Measurements from ENCODE around the gene PTPRM. TPM values are rescaled to one million over a fixed set of nuclear protein-coding genes. Genes with fewer than 3 reads are reported as not detected.

The PTPRM gene
- total RNA-seq, 1 donor: 84.7 TPM

DNA sequence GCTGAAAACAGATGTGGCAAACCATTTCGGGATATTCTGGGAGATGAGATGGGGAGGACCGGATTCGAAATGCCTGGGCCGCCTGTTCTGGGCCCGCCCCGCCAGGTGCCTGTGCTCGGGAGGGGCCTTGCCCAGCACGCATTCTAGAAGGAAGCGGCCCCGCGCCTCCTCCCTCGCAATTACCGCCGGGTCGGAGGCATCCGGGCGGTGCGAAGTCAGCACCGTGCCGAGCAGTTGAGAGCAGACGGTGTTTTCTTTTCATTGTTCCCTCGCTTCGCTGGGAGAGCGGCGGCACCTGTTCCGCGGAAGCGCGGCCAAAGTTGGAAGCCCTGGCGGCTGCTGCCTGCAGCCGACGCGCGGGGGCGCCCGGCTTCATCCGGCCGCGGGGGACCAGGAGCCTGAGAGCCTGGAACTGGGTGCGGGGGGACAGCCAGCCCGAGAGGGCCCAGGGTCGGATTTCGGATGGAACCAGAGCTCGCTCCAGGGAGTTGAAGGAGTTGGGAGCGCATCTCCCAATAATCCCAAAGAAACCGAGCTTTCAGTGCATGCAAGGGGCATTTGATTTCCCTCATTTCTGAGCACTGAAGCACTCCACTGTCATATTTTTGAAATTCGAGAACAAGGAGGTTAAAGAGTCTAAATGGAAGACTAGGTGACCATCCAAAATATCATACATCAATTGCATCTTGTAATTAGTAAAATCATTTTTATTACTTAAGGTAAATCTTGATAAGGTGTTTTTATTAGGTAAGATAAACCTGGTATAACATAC, 800.3 kb downstream of the PTPRM start:
- no peaks in the 10 kb centered on the region for H3K79me2 ChIP-seq (ENCODE audit: insufficient read depth, low read length)
- no peaks in the 10 kb centered on the region for H3K36me3 ChIP-seq (ENCODE audit: insufficient read depth, low read length)
- TF ChIP-seq, protein P1, sequence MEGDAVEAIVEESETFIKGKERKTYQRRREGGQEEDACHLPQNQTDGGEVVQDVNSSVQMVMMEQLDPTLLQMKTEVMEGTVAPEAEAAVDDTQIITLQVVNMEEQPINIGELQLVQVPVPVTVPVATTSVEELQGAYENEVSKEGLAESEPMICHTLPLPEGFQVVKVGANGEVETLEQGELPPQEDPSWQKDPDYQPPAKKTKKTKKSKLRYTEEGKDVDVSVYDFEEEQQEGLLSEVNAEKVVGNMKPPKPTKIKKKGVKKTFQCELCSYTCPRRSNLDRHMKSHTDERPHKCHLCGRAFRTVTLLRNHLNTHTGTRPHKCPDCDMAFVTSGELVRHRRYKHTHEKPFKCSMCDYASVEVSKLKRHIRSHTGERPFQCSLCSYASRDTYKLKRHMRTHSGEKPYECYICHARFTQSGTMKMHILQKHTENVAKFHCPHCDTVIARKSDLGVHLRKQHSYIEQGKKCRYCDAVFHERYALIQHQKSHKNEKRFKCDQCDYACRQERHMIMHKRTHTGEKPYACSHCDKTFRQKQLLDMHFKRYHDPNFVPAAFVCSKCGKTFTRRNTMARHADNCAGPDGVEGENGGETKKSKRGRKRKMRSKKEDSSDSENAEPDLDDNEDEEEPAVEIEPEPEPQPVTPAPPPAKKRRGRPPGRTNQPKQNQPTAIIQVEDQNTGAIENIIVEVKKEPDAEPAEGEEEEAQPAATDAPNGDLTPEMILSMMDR (IDR thresholded peaks at IDR 0.05; ENCODE audit: extremely low read depth, low read depth, low read length): peak; percentile 38
- peak overlapping the region; percentile 70 for H3K4me2 ChIP-seq (ENCODE audit: insufficient read depth, low read length)
- H3K4me3 ChIP-seq (ENCODE audit: insufficient read depth, low read length): peak overlapping the region; percentile 67
- H3K27me3 ChIP-seq (ENCODE audit: insufficient read depth, low read length): peaks cover 6% of the 10 kb centered on the region
- H4K20me1 ChIP-seq (ENCODE audit: insufficient read depth, low read length): no peaks in the 10 kb centered on the region
- peak overlapping the region; percentile 32 for H2AFZ ChIP-seq (ENCODE audit: low read length)
- peak; percentile 83 for DNase-seq (ENCODE audit: insufficient read length, low spot score, missing footprints)
- H3K4me1 ChIP-seq (ENCODE audit: insufficient read depth, low read length): peaks cover 25% of the 10 kb centered on the region
- no peaks in the 10 kb centered on the region for H3K9me3 ChIP-seq (ENCODE audit: low read depth, low read length)
- no peak overlapping the region for H3K27ac ChIP-seq (ENCODE audit: low read depth, low read length)

DNA sequence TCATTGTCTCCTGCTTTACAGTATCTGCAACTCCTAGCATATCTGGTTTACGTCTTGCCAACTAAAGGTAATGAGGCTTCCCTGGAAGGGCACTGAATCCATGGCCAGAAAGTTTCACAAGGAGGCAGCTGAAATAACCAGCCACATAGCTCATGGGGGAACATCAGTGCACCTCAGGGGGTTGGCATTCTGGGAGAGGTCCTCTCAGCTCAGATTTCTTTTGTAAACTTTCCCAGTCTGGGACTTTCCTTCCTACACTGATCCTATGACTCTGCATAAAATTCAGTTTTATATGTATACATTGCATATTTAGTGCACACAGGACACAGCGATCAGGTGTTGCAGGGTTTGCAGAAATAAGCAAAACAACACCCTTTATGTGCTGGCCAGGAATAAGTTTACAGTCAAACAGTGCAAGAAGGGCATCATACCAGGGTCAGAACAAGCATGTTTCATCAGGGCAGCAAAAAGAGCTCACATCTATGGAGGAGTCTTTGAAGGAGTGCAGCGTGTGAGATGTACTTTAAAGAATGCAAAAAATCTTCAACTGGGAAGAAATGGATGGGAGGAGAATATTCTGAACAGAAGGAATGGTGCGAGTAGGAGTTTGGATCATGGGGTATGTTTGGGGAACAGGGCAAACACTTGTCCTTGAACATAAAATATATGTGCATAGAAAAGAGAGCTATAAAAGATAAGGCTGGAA, 801.5 kb downstream of the PTPRM start:
- H3K79me2 ChIP-seq (ENCODE audit: insufficient read depth, low read length): no peaks in the 10 kb centered on the region
- DNase-seq (ENCODE audit: insufficient read length, low spot score, missing footprints): peak; percentile 88
- H3K4me3 ChIP-seq (ENCODE audit: insufficient read depth, low read length): no peak overlapping the region
- no peaks in the 10 kb centered on the region for H3K9me3 ChIP-seq (ENCODE audit: low read depth, low read length)
- H3K4me2 ChIP-seq (ENCODE audit: insufficient read depth, low read length): no peak overlapping the region
- no peak overlapping the region for H2AFZ ChIP-seq (ENCODE audit: low read length)
- H3K27me3 ChIP-seq (ENCODE audit: insufficient read depth, low read length): peaks cover 6% of the 10 kb centered on the region
- peaks cover 35% of the 10 kb centered on the region for H3K4me1 ChIP-seq (ENCODE audit: insufficient read depth, low read length)
- H3K36me3 ChIP-seq (ENCODE audit: insufficient read depth, low read length): no peaks in the 10 kb centered on the region
- TF ChIP-seq, protein P1 (IDR thresholded peaks at IDR 0.05; ENCODE audit: extremely low read depth, low read depth, low read length): no peak
- no peaks in the 10 kb centered on the region for H4K20me1 ChIP-seq (ENCODE audit: insufficient read depth, low read length)
- H3K27ac ChIP-seq (ENCODE audit: low read depth, low read length): no peak overlapping the region

DNA sequence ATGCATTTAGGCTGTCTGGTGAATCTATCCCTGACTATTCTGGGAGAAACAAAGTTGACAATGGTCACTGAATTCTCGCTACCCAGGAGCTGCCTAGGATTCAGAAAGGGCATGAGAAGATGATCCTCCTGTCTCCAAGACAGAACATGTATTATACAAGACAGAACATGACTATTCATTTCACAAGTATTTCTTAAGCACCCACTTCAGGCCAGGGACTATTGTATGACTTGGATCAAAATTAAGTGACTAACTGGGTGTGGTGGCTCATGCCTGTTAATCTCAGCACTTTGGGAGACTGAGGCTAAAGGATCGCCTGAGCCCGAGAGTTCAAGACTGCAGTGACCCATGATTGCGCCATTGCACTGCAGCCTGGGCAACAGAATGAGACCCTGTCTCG, 806.4 kb downstream of the PTPRM start:
- Histone ChIP-seq H4K20me1 (ENCODE audit: insufficient read depth, low read length) (no peaks in the 10 kb centered on the region), H3K4me3 (ENCODE audit: insufficient read depth, low read length) (no peak overlapping the region), H3K79me2 (ENCODE audit: insufficient read depth, low read length) (no peaks in the 10 kb centered on the region), H3K27me3 (ENCODE audit: insufficient read depth, low read length) (no peaks in the 10 kb centered on the region), H3K4me2 (ENCODE audit: insufficient read depth, low read length) (no peak overlapping the region), H3K4me1 (ENCODE audit: insufficient read depth, low read length) (peaks cover 29% of the 10 kb centered on the region), H3K9me3 (ENCODE audit: low read depth, low read length) (no peaks in the 10 kb centered on the region), H3K36me3 (ENCODE audit: insufficient read depth, low read length) (no peaks in the 10 kb centered on the region), H2AFZ (ENCODE audit: low read length) (no peak overlapping the region), H3K27ac (ENCODE audit: low read depth, low read length) (no peak overlapping the region)
- TF ChIP-seq, protein P1 (IDR thresholded peaks at IDR 0.05; ENCODE audit: extremely low read depth, low read depth, low read length): no peak
- peak; percentile 87 for DNase-seq (ENCODE audit: insufficient read length, low spot score, missing footprints)

DNA sequence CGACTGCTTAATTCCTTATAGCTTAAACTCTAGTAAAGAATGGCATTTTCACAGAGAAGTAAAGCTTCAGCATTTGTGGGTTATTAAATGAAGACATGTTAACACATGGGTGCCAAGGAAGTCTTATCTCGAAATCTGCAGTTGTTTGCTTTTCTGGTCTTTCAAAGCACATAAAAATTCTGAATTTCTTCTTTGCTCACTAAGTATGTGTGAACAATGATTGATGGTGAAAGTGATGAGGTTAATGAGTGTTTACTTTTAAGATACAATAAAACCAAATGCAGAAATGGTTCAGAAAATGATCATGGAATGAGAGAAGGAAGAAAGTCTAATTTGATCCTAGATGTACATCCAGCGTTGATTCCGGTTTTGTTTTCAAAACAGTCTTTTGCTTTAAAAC, 807.6 kb downstream of the PTPRM start:
- H4K20me1 ChIP-seq (ENCODE audit: insufficient read depth, low read length): no peaks in the 10 kb centered on the region
- no peak for DNase-seq (ENCODE audit: insufficient read length, low spot score, missing footprints)
- H3K36me3 ChIP-seq (ENCODE audit: insufficient read depth, low read length): no peaks in the 10 kb centered on the region
- H3K27ac ChIP-seq (ENCODE audit: low read depth, low read length): no peak overlapping the region
- no peaks in the 10 kb centered on the region for H3K79me2 ChIP-seq (ENCODE audit: insufficient read depth, low read length)
- no peak overlapping the region for H3K4me3 ChIP-seq (ENCODE audit: insufficient read depth, low read length)
- TF ChIP-seq, protein P1 (IDR thresholded peaks at IDR 0.05; ENCODE audit: extremely low read depth, low read depth, low read length): no peak
- H3K4me1 ChIP-seq (ENCODE audit: insufficient read depth, low read length): peaks cover 21% of the 10 kb centered on the region
- no peak overlapping the region for H2AFZ ChIP-seq (ENCODE audit: low read length)
- H3K27me3 ChIP-seq (ENCODE audit: insufficient read depth, low read length): no peaks in the 10 kb centered on the region
- no peaks in the 10 kb centered on the region for H3K9me3 ChIP-seq (ENCODE audit: low read depth, low read length)
- H3K4me2 ChIP-seq (ENCODE audit: insufficient read depth, low read length): no peak overlapping the region

All from osteoblast (primary cell).